ENCODE results near the gene EOMES.

EOMES gene

DNA sequence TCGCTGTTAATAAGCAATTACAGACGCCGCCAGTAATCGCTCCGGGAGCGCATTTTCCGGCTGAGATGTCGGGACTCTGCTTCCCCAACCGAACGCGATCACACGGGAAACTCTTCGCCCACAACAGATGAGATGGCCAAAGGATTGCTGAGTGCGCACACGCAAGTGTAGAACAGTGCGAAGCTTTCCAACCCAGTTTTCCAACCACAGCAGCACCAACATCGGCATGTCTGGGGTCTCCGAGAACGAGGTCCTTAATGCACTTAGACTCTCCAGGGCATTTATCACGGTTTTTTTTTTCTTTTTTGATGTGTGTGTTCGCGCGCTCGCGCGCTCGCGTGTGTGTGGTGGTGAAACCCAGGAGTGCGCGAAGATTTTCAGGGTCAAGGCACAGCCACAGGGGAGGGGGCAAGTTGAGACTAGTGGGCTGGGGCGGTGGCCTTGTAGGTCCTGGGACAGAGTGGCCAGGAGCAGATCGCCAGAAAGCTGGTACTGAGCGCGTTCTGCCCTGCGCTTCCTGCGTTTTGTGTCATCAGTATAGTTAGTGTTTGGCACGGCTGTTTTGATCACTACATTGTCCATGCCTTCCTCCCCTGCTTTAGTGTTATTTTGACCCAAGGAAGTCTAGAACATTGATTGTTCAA is 1.8 kb upstream of the EOMES start:
- Histone ChIP-seq H3K9me3 (no peaks in the 10 kb centered on the region), H3K27ac (no peak overlapping the region), H3K27me3 (peaks cover 2 to 100% of the 10 kb centered on the region in 2 donors), H3K36me3 (no peaks in the 10 kb centered on the region), H3K4me3 (peak overlapping the region in 1 of 2 donors; percentile 7), H3K4me1 (peaks cover 0 to 45% (median 39%) of the 10 kb centered on the region in 4 donors)
- intact Hi-C loops (cut with DNase I; ENCODE audit: low total_unique reads): no loop called here
- no peak for DNase-seq
- TF ChIP-seq CTCF (IDR thresholded peaks at IDR 0.05): no peak

GRCh38 chr3:27723456-27723814 is 1.3 kb upstream of the EOMES start:
- peaks cover 2 to 100% of the 10 kb centered on the region in 2 donors for H3K27me3 ChIP-seq
- H3K4me1 ChIP-seq: peaks cover 0 to 40% (median 35%) of the 10 kb centered on the region in 4 donors
- H3K9me3 ChIP-seq: no peaks in the 10 kb centered on the region
- no peak for TF ChIP-seq CTCF (IDR thresholded peaks at IDR 0.05)
- no peak overlapping the region for H3K27ac ChIP-seq
- H3K36me3 ChIP-seq: no peaks in the 10 kb centered on the region
- no peak for DNase-seq
- intact Hi-C loops (cut with DNase I; ENCODE audit: low total_unique reads): no loop called here
- peak overlapping the region in 1 of 2 donors; percentile 7 for H3K4me3 ChIP-seq

GRCh38 chr3:27723001-27723445 is 900 bp upstream of the EOMES start:
- peaks cover 2 to 99% of the 10 kb centered on the region in 2 donors for H3K27me3 ChIP-seq
- H3K4me3 ChIP-seq: peak overlapping the region in 1 of 2 donors; percentile 7
- intact Hi-C loops (cut with DNase I; ENCODE audit: low total_unique reads): no loop called here
- DNase-seq: no peak
- H3K4me1 ChIP-seq: peaks cover 0 to 36% (median 31%) of the 10 kb centered on the region in 4 donors
- H3K9me3 ChIP-seq: no peaks in the 10 kb centered on the region
- no peak overlapping the region for H3K27ac ChIP-seq
- no peak for TF ChIP-seq CTCF (IDR thresholded peaks at IDR 0.05)
- no peaks in the 10 kb centered on the region for H3K36me3 ChIP-seq

DNA sequence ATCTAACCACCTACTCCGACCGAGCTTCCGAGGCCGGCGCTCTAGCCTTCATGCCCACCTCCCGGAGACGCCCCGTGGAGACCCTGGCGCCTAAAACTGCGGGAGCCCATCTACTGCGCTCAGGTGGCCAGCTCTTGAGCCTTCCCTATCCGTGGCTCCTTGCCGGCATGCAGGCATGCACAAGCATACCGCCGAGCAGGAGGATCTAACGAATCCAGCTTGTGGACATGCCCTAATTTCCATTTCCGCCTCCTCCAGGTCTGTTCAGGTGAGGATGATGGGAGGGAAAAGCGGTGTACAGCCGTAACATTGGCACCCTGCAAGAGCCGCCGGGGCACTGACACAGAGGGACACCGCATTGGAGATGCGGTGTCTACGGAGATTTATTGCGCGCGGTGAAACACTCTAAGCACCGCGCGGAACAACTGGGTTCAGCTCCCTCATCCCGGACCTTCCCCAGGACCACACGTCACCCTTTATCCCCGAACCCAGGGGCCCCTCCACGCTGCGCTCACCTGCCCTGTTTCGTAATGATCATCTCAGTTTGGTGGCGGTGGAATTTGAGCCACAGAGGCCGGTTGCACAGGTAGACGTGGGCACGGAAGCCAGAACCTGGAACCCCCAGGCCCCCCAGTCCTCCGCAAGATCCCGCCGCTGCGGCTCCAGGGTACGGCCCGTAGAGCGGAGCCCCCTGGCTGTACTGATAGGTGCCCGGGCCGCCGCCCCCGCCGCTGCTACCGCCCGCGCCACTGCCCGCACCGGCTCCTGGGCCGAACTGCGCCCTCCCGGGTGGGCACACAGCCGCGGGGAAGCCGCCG is 1.0 kb downstream of the EOMES start:
- no peak for TF ChIP-seq CTCF (IDR thresholded peaks at IDR 0.05)
- intact Hi-C loops (cut with DNase I; ENCODE audit: low total_unique reads): no loop called here
- DNase-seq: no peak
- no peaks in the 10 kb centered on the region for H3K9me3 ChIP-seq
- no peaks in the 10 kb centered on the region for H3K36me3 ChIP-seq
- peak overlapping the region; percentile 31 to 51 for H3K4me3 ChIP-seq
- H3K27ac ChIP-seq: no peak overlapping the region
- peaks cover 2 to 97% of the 10 kb centered on the region in 2 donors for H3K27me3 ChIP-seq
- peaks cover 0 to 36% (median 31%) of the 10 kb centered on the region in 4 donors for H3K4me1 ChIP-seq

GRCh38 chr3:27719314-27720003 is 2.7 kb downstream of the EOMES start:
- H3K4me1 ChIP-seq: peaks cover 0 to 46% (median 41%) of the 10 kb centered on the region in 4 donors
- H3K36me3 ChIP-seq: no peaks in the 10 kb centered on the region
- TF ChIP-seq CTCF (IDR thresholded peaks at IDR 0.05): no peak
- peaks cover 2 to 96% of the 10 kb centered on the region in 2 donors for H3K27me3 ChIP-seq
- no peak for DNase-seq
- no peak overlapping the region for H3K4me3 ChIP-seq
- intact Hi-C loops (cut with DNase I; ENCODE audit: low total_unique reads): no loop called here
- no peak overlapping the region for H3K27ac ChIP-seq
- H3K9me3 ChIP-seq: no peaks in the 10 kb centered on the region
